ENCODE data around the gene CARD9. TPM values are rescaled to one million over a fixed set of nuclear protein-coding genes. Genes with fewer than 3 reads are reported as not detected.

CARD9 gene
- total RNA-seq, 1 experiment from 2014 or later: 14.0 TPM

DNA sequence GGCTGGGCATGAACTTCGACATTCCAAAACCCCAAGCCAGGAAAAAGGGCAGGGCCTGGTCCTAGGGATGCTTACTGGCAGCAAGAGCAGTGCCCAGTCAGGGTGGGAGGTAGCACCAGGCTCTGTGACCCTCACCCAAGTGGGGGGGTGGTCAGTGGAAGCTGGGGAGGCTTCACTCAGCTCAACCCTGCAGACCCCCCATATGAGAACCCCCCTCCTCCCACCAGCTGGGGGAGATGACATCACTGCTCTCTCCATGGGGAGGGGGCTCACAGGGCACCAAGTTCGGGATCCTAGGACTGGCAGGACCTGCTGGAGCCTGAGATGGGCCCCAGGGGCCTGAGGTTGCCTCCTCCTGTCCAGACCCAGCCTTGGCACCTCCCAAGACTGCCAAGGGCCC is 14.6 kb downstream of the CARD9 start:
- no peaks in the 10 kb centered on the region for H3K36me3 ChIP-seq (ENCODE audit: low read depth)
- no peak overlapping the region for H2AFZ ChIP-seq

DNA sequence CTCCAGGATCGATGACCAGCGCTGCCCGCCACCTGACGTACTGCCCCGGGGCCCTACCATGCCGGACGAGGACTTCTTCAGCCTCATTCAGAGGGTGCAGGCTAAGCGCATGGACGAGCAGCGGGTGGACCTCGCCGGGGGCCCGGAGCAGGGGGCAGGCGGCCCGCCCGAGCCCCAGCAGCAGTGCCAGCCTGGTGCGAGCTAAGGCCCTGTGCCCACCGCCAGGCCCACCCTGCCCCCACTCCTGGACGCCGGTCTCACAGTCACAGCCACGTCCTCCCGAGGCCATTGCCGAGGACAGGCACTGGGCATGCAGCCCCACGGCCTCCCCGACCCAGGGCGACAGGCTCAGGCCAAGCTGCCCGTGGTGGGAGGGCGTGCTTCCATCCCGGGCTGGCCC is 15.5 kb downstream of the CARD9 start:
- no TSS peak for BruUV-seq (replicated peaks)
- no peak for TF ChIP-seq EZH2 (IDR thresholded peaks at IDR 0.05; ENCODE audit: low read depth)
- TF ChIP-seq, protein P1, sequence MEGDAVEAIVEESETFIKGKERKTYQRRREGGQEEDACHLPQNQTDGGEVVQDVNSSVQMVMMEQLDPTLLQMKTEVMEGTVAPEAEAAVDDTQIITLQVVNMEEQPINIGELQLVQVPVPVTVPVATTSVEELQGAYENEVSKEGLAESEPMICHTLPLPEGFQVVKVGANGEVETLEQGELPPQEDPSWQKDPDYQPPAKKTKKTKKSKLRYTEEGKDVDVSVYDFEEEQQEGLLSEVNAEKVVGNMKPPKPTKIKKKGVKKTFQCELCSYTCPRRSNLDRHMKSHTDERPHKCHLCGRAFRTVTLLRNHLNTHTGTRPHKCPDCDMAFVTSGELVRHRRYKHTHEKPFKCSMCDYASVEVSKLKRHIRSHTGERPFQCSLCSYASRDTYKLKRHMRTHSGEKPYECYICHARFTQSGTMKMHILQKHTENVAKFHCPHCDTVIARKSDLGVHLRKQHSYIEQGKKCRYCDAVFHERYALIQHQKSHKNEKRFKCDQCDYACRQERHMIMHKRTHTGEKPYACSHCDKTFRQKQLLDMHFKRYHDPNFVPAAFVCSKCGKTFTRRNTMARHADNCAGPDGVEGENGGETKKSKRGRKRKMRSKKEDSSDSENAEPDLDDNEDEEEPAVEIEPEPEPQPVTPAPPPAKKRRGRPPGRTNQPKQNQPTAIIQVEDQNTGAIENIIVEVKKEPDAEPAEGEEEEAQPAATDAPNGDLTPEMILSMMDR (conservative IDR thresholded peaks at IDR 0.05): no peak

More for the DNA sequence above, 14.6 kb downstream of the CARD9 start:
- POLR2A ChIA-PET (ENCODE audit: unreplicated experiment): no interaction called here
- Histone ChIP-seq H3F3A (ENCODE audit: insufficient read depth, low read depth) (peaks cover 8% of the 10 kb centered on the region; the same call in 1 of the 2 replicates), H3K9me2 (ENCODE audit: insufficient read depth) (no peaks in the 10 kb centered on the region), H3K4me1 (replicated peaks; ENCODE audit: insufficient read depth) (peaks cover 8% of the 10 kb centered on the region), H3K4me2 (no peak overlapping the region), H3K9me3 (ENCODE audit: insufficient read depth, low read depth) (no peaks in the 10 kb centered on the region), H3K27me3 (ENCODE audit: insufficient read depth, low read depth) (no peaks in the 10 kb centered on the region), H3K4me3 (no peak overlapping the region), H3K79me2 (ENCODE audit: low read depth) (0 out of 2 replicates have a peak, but pooled peaks cover 1% of the 10 kb centered on the region), H3K27ac (no peak overlapping the region), H4K20me1 (ENCODE audit: insufficient read depth) (no peaks in the 10 kb centered on the region)
- CTCF ChIA-PET: no interaction called here
- intact Hi-C loops (cut with micrococcal nuclease; ENCODE audit: unreplicated experiment): no loop called here
- TF ChIP-seq, protein P1 (conservative IDR thresholded peaks at IDR 0.05): no peak
- BruUV-seq (replicated peaks): no TSS peak
- DNase-seq: no peak

GRCh38 chr9:136357202-136357725 is 16.2 kb downstream of the CARD9 start:
- intact Hi-C loops (cut with micrococcal nuclease; ENCODE audit: unreplicated experiment): no loop called here
- Histone ChIP-seq H3K4me1 (replicated peaks; ENCODE audit: insufficient read depth) (no peaks in the 10 kb centered on the region; the same call in 1 of the 2 replicates), H3K27me3 (ENCODE audit: insufficient read depth, low read depth) (no peaks in the 10 kb centered on the region), H3K9me2 (ENCODE audit: insufficient read depth) (no peaks in the 10 kb centered on the region), H3K9me3 (ENCODE audit: insufficient read depth, low read depth) (no peaks in the 10 kb centered on the region), H3F3A (ENCODE audit: insufficient read depth, low read depth) (peaks cover 12% of the 10 kb centered on the region; the same call in 1 of the 2 replicates), H4K20me1 (ENCODE audit: insufficient read depth) (no peaks in the 10 kb centered on the region), H3K4me3 (no peak overlapping the region), H2AFZ (no peak overlapping the region), H3K4me2 (no peak overlapping the region), H3K27ac (no peak overlapping the region), H3K79me2 (ENCODE audit: low read depth) (no peaks in the 10 kb centered on the region), H3K36me3 (ENCODE audit: low read depth) (no peaks in the 10 kb centered on the region)
- no TSS peak for BruUV-seq (replicated peaks)
- POLR2A ChIA-PET (ENCODE audit: unreplicated experiment): no interaction called here
- DNase-seq: no peak
- CTCF ChIA-PET: no interaction called here
- TF ChIP-seq, protein P1 (conservative IDR thresholded peaks at IDR 0.05): no peak
- TF ChIP-seq EZH2 (IDR thresholded peaks at IDR 0.05; ENCODE audit: low read depth): no peak

More for the DNA sequence above, 15.5 kb downstream of the CARD9 start:
- Histone ChIP-seq H3K9me2 (ENCODE audit: insufficient read depth) (no peaks in the 10 kb centered on the region), H3K27me3 (ENCODE audit: insufficient read depth, low read depth) (no peaks in the 10 kb centered on the region), H4K20me1 (ENCODE audit: insufficient read depth) (no peaks in the 10 kb centered on the region), H2AFZ (no peak overlapping the region), H3K4me3 (no peak overlapping the region), H3K4me1 (replicated peaks; ENCODE audit: insufficient read depth) (peaks cover 5% of the 10 kb centered on the region; the same call in 1 of the 2 replicates), H3K27ac (no peak overlapping the region), H3F3A (ENCODE audit: insufficient read depth, low read depth) (peaks cover 12% of the 10 kb centered on the region; the same call in 1 of the 2 replicates), H3K36me3 (ENCODE audit: low read depth) (no peaks in the 10 kb centered on the region), H3K79me2 (ENCODE audit: low read depth) (no peaks in the 10 kb centered on the region), H3K4me2 (no peak overlapping the region), H3K9me3 (ENCODE audit: insufficient read depth, low read depth) (no peaks in the 10 kb centered on the region)
- DNase-seq: no peak
- CTCF ChIA-PET: no interaction called here
- POLR2A ChIA-PET (ENCODE audit: unreplicated experiment): no interaction called here
- intact Hi-C loops (cut with micrococcal nuclease; ENCODE audit: unreplicated experiment): no loop called here

Measured in PC-9 (cell line).